NCI-H460 (cell line): ENCODE results near the gene TNPO3. TPM values are rescaled to one million over a fixed set of nuclear protein-coding genes. Genes with fewer than 3 reads are reported as not detected.
"Not testable (repeated sequence)": the region's sequence is repeated elsewhere in the genome, so short reads cannot be mapped to it uniquely, and the experiment has no call there.

Experiments
- DNase-seq: peaks from one replicate; pipeline ENCODE4 v3.0.0-alpha.2; 2016; ENCODE audit warnings: low read depth; ENCODE audit errors: extremely low read depth
- total RNA-seq: library from RNA; depleted of rRNA; stranded (reverse); fragments of >200 nt; shearing (Covaris generic); gene quantifications from 2 replicates; pipeline ENCODE4 v1.2.3, GENCODE V29; 2014

Gene TNPO3
- total RNA-seq, 1 experiment from 2014 or later: 60.4 TPM

DNA sequence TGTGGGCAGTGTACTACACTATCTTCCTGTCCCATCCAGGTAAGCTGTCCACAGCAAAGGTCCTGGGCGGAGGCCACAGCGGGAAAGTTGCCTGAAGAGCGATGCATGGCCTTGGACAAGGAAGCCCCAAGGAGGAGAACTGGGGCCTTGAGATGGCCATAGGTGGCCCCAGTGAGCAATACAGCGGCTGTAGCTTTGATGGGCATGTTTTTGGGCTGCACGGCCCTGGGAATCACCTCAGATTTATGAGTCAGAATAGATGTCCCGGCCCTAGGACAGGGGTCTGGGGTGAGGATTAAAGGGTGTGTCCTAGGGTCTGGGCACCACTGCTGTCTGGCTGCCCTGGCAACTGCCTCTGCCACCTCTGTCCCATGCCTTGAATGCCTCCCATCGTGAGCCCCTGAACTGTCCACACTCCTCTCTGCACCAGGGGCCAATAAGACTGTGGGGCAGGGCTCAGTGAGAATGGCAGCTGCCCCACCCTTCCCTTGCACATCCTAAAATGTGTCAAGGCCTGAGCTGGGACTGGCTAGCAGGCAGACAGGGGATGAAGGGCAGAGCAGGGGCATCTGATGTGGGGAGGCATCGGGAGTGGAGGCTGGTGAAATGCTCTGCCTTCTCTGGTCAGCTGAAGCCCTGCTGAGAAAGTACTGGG is 126.6 kb downstream of the TNPO3 start:
- DNase-seq: no peak

DNA sequence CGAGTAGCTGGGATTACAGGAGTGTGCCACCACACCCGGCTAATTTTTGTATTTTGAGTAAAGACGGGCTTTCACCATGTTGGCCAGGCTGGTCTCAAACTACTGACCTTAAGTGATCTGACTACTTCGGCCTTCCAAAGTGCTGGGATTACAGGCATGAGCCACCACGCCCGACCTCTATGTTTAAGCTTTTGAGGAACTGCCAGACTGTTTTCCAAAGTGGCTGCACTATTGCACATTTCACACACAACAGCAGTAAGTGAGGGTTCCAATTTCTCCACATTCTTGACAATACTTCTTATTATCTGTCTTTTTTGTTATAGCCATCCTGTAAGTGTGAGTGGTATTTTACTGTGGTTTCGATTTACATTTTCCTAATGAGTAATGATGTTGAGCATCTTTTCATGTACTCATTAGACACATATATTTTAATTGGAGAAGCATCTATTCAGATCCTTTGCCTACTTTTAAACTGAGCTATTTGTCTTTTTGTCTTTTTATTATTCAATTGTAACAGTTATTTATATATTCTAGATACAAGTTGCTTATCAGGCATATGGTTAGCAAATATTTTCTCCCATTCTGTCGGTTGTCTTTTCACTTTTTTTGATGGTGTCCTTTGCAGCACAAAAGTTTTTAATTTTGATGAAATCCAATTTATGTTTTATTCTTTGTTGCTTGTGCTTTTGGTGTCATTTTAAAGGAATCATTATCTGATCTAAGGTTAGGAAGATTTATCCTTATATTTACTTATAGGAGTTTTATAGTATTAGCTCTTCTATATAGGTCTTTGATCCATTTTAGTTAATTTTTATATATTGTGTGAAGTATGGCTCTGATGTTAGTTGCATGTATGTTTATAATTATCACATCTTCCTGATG is 130.0 kb downstream of the TNPO3 start:
- no peak for DNase-seq

DNA sequence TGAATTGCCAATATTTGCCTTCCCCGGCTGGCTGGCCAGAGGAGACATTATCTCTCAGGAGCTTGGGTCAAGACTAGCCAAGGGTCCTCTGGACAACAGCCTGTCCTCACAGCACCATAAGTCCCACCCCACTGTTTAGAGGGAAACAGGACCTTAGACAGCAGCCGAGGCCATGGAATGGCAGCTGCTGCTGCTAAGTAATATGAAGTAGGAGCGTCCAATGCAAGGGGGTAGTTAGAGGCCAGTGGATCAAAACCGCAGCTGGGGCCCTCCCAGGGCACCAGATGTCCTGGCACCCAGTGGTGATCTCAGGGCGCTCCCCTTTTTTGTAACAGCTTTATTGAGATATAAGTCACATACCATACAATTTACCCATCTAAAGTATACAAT is 131.5 kb downstream of the TNPO3 start:
- DNase-seq: no peak

DNA sequence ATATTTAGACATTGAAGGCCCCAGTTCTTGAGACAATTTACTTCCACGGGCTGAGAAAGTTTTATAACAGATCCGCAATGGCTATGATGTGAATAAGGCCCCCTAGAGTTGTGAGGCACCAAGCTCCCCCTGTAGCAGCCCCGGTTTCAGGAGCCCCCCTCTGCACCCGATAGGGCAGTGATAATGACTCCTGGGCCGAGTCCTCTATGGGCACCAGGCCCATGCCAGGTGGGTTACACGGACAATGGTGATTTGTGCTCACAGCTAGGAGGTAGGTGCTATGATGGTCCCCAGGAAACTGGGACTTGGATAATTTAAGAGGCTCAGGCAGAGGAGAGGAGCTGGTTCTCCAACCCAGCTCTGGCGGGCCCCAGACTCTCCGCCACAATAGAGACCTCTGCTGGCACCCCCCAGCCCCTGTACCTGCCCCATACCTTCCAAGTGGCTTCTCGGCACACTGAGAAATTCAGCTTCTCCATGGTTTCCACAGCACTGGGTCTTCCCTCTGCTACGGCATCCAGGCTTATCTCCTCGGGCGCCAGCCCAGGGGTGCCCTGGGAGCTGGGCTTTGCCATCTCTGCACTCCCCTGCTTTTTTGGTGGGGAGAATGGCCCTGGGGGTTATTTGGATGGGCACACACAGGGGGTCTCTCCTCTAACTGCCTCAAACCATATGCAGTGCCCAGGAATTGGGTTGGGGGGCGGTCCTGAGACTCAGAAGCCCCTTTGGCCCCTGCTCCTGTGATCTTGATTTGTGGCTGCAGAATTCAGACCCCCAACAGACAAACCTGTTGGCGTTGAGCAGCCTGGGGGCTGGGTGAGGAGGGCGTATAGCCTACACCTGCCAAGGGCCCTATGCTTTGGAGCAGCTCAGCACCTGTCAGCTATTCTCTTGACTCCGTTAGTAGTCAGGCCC is 132.2 kb downstream of the TNPO3 start:
- no peak for DNase-seq

DNA sequence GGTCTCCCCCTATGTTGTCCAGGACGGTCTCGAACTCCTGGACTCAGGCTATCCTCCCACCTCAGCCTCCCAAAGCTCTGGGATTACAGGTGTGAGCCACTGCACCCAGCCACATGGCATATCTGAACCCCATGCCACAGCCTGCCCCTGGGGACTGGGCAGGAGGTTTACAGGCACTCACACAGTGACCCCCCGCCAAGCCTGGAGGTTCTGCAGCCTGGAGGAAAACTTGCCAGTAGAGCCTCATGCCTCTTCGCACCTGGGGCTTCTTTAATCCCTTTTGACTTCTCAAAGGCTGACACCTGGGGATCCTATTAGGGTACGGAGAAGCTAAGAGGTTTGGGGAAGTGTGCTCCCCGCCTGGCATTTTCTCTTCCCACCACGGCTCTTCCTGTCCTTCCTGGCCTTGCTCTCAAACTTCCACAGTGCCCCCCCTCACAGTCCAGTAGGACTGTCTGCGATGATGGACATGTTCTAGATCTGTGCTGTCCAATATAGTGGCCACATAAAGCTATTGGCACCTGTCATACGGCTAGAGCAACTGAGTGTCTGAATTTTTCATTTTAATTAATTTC is 133.0 kb downstream of the TNPO3 start:
- DNase-seq: no peak

DNA sequence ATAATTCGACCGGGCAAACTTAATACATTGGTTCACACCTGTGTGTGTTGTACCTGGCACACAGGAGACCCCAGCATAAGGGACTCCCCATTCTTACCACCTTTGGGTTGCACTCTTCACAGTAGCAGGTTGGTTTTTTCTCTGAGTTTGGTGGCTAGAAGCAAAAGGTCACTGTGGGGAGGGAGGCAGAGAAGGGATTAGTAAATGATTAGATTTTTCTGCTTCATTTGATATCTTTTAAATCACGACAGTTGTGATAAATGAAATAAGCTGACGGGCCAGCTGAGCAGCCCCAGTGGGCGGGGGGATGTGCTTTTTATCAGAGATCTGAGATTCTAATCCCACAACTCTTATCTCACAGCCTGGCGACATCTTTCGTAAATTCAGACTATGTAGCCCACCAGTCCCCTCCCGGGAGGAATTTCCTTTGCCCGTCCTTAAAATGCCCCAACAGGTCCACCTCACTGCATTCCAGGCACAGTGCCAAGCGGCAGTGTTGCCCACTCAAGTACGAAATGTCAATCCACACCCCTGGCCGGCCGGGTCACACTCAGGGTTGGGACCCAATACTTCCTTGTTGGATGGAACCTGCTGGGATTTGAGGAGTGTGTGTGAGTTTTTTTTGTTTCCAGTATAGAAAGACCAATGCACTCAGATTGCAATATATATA is 133.9 kb downstream of the TNPO3 start:
- no peak for DNase-seq

DNA sequence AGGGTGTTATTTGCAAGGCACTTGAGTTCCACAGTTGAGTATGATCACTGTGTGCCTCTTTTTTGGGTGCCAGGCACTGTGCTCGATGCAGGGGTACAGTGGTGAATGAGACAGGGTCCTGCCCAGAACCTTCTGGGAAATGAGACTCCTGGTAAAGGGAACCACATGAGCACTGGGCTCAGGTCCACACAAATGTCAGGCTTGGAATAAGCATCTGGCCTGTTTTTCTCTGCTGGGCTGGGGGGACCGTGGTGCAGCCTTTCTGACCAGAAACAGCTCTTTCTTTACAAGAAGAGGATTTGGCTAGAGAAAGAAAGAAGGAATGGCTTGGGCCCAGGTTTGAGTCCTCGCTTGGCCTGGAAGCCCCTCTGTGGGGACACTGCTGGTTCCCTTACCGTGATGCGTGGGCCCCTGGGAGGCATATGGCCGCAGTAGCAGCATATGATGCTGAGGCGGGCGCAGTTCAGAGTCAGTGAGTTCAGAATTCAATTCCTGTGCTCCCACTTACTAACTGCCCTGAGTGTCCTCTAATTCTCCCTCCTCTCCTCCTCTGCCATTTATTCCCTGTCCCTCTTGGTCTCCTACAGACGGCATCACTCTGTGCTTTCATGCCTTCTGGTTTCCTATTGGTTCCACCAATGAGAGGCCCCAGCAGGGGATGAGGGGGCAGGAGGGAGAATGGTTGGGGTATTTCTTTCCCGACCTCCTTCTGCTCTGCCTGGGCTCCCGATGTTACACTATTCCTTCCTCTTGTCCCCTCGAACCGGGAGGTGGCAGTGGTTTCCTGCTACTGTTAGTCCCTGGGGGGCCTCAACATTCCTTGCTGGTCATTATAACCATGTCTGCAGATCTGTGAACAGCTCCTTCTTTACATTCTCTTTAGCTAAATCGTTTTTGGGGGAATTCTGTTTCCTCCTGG is 134.8 kb downstream of the TNPO3 start:
- DNase-seq: no peak

DNA sequence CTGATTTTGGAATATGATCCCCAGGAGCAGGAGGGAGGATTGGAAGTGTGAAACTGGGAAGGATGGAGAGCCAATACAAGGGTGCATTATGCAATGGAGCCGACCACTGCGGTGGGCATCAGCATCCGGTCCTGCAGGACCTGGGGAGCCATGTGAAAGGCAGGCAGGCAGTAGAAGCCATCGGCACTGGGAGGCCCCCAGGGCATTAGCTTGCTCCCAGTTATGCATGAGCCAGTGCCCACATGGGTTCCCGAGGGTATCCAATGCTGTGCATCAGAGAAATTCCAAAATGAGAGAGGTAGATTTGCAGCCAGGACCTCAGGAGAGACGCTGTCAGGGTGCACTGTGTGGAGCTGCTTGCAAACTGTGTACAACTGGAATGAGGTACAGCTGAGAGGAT is 135.7 kb downstream of the TNPO3 start:
- no peak for DNase-seq

DNA sequence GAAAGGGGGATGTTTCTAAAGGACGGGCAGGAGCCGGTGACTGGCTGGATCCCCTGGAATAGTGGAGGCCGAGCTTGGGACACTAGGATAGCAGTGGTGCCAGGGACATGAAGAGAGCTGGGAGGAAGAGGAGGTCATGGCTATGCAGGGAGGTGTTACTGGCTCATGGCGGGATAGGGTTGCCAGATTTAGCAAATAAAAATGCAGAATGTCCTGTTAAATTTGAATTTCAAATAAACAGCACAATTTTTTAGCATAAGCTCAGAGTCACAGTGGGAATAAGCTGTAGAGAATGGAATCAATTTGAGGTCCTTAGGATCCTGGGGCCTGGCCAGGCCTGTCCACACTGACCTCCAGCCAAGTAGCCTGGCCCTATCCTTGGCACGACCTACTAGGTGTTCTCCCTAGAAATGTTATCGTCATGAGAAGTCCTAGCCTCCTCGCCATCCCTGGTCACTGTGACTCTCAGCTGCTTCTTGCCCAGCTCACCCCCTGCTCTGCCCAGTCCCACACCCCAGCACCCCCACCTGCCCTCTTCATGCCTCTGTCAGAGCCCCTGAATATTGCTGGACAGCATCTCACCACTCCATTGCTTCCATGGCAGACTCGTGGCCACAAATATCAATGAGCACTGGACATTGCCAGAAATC is 136.8 kb downstream of the TNPO3 start:
- DNase-seq: no peak

DNA sequence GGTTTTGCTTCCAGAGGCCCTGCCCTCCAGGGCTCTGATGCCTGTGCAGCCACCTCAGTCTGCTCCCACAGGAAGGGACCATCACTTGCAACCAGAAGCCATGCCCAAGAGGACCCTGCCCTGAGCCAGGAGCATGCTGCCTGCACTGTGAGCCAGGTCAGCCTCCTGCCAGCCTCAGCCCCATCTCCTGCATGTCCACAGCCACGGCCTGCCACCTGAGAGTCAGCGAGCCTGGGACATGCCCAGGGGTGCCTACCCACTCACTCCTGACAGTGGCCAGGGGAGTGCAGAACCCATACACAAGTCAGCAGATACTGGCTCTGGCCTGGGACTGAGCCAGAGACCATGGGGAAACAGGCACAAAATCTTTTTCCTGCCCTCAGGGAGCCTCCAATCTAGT is 137.8 kb downstream of the TNPO3 start:
- DNase-seq: no peak

DNA sequence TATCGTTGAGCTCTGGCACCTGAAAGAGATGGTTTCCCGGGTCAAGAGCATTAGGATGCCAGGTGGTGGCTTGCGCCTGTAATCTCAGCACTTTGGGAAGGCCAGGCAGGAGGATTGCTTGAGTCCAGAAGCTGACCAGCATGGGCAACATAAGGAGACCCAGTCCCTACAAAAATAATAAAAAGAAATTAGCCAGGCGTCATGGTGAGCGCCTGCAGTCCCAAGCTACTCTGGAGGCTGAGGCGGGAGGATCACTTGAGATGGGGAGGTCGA is 138.3 kb downstream of the TNPO3 start:
- DNase-seq: no peak

DNA sequence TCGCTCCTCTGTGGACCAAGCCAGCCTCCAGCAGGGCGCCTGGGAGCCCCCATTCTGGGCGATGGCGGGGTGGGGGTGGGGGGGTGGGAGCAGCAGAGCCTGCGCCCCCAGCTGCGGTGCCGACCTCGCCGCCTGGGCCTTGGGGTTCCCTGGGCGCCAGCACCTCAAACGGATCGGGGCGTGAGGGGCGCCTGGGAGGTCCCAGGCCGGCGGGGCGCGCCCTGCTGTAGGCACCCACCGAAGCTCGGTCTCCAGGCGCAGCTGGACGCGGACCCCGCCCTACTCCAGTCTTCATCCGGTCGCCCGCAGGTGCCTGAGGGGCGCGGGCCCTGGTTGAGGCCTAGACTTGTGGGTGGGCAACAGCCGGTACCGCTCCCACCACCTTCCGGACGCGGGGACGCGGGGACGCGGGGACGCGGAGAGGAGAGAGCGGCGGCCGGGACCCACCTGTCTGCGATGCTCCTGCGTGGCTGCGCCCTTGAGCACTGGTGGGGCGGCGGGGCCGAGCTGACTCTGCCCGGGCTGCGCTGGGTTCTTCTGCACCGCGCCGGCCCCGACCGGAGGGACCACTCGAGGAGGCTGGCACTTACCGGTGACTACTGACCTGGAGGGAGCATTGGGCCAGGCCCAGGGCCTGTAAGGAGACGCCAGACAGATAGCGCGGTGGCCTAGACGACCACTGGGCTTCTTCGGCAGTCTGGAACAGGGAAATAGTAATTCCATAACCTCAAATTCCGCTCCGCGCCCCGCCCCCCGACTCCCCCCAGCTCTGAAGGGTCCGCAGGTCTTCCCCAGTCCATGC is 138.9 kb downstream of the TNPO3 start:
- DNase-seq: no peak

DNA sequence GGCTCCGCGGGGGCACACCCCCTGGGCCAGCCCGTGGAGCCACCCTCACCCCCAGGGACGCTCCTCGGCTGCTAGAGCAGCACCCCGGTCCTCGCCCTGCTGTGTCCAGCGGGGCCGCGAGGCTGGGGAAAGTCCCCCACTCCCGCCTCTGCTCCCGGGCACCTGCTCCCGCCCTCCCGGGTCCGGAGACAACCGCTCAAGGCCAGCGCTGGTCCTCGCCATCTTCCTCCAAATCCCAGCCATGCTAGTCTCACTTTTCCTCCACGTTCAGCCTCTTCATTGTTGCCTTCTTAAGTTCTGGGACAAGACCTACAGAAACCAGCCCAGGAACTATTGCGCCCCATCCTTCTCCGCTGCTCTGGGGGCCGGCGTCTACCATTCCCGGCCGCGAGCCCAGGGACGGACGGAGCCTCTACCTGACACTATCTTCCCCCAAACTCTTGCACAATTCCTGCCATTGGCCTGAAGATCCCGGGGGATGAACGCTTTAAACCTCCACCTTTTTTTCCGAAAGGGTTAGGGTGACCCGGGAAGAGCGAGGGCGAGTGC is 139.6 kb downstream of the TNPO3 start:
- DNase-seq: no peak

DNA sequence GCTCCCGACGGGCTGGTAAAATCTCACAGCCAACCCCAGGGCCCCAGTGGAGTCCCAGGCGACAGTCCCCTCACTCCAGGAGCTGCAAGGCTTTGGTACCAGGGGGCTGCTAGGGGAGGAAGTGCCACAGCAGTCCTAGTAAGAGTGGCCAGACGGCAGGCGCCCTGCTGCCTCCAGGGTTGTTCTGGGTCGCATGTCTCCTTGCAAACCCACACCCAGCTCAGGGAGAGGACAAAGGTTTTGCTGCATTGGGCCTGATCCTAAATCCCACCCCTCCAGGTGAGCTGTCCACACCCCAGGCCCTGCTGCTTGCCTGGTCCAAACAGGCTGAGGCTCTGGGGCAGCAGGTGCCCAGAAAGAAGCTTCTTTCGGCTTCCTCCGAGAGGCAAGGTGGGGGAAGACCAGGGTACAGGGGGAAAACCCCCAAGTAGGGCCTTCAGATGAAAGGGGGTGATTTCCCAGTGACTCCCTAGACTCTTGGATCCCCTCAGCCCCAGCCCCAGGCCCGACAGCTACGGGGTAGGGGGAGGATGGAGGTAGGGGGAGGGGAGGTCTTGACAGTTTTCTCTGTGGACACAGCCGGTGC is 140.3 kb downstream of the TNPO3 start:
- DNase-seq: no peak

DNA sequence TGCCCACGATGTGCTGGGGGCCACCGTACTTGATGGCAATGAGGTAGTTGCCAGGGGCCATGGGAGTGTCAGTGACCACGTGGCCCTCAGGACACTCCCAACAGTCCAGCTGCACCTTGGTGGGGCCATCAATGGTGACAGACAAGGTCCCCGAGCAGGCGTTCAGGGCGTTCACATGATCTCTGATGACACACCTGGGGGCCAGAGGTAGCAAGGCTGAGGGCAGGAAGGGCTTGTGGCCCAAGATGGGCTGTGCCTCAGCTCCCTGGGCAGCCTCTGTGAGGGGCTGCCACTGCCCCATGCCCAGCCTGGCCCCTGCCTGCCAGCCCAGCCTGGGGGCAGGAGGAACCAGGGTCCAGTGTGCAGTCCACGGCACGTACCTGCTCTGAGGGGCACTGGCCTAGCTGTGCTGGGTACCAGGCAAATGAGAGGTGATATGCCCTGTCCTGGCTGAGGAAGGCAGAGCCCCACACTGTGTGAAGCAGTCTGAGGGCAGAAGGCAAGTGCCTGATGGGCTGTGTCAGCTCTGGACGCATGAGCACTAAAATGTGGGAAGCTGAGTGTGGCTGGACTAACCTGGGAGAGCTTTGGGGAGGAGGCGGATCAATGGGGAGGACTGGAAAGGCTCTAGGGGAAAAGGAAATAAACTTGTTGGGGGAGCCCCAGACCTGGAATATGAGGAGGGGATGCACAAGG is 140.9 kb downstream of the TNPO3 start:
- DNase-seq: no peak

DNA sequence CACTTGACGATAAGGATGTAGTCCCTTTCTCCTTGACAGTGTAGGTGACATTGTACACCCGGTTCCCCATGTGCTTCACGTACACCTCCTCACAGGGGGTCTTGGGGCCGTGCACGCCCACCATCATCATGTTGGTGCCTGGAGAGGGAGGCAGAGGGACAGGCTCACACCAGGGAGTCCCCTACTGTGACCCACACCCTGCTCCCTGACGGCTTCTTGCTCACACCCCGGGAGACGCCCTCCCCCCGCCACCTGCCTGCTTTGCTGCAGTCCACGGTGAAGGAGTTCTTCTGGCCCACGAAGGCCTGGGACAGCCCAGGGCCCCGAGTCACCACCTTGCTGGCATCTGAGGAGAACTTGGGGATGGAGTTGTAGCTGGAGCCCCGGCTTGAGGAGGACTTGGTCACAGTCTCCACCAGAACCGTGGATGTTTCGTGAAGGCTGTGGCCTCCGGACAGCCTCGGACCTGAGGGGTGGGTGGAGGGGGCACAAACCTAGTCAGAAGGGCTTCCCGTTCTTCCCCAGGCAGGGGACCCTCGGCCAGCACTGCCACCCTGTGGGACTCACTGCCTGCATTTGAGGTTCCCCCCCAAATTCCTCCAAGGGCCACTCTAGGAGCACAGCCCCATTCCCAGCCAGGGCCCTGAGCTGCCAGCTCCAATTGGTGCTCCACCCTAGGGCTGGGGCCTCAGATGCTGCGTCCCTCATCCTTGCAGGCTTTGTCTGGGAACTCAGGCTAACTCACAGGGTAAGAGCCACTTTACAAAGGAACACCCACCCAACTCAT is 142.0 kb downstream of the TNPO3 start:
- DNase-seq: not testable (repeated sequence)
